ENCODE measurements around the gene SOX1.

Gene SOX1

GRCh38 chr13:112115403-112116091 lies 48.6 kb downstream of the SOX1 start:
- H3K4me3 ChIP-seq (replicated peaks in 1 of 2; ENCODE audit: low read depth in 2 of 2, low read length in 2 of 2): no peak overlapping the region
- TF ChIP-seq CTCF (IDR thresholded peaks at IDR 0.05; ENCODE audit: low read depth, low read length): no peak
- DNase-seq (ENCODE audit: low read depth in 2 of 2): no peak

- TF ChIP-seq CTCF (IDR thresholded peaks at IDR 0.05; ENCODE audit: low read depth, low read length): no peak
- no peak overlapping the region for H3K4me3 ChIP-seq (replicated peaks in 1 of 2; ENCODE audit: low read depth in 2 of 2, low read length in 2 of 2)
- DNase-seq (ENCODE audit: low read depth in 2 of 2): no peak
Measured at GRCh38 chr13:112116187-112116950, 49.4 kb downstream of the SOX1 start.

GRCh38 chr13:112117258-112117954 lies 50.5 kb downstream of the SOX1 start:
- DNase-seq (ENCODE audit: low read depth in 2 of 2): no peak
- no peak overlapping the region for H3K4me3 ChIP-seq (replicated peaks in 1 of 2; ENCODE audit: low read depth in 2 of 2, low read length in 2 of 2)
- no peak for TF ChIP-seq CTCF (IDR thresholded peaks at IDR 0.05; ENCODE audit: low read depth, low read length)

GRCh38 chr13:112117955-112118302 lies 51.0 kb downstream of the SOX1 start:
- no peak for DNase-seq (ENCODE audit: low read depth in 2 of 2)
- TF ChIP-seq CTCF (IDR thresholded peaks at IDR 0.05; ENCODE audit: low read depth, low read length): no peak
- no peak overlapping the region for H3K4me3 ChIP-seq (replicated peaks in 1 of 2; ENCODE audit: low read depth in 2 of 2, low read length in 2 of 2)

GRCh38 chr13:112118451-112119064 lies 51.6 kb downstream of the SOX1 start:
- H3K4me3 ChIP-seq (replicated peaks in 1 of 2; ENCODE audit: low read depth in 2 of 2, low read length in 2 of 2): no peak overlapping the region
- TF ChIP-seq CTCF (IDR thresholded peaks at IDR 0.05; ENCODE audit: low read depth, low read length): no peak
- no peak for DNase-seq (ENCODE audit: low read depth in 2 of 2)

GRCh38 chr13:112119192-112120030 lies 52.5 kb downstream of the SOX1 start:
- H3K4me3 ChIP-seq (replicated peaks in 1 of 2; ENCODE audit: low read depth in 2 of 2, low read length in 2 of 2): no peak overlapping the region
- no peak for DNase-seq (ENCODE audit: low read depth in 2 of 2)
- TF ChIP-seq CTCF (IDR thresholded peaks at IDR 0.05; ENCODE audit: low read depth, low read length): no peak

All from cardiac fibroblast (primary cell).